Ascending aorta (tissue), 2 donors: ENCODE measurements around the gene CSNK1E. TPM values are rescaled to one million over a fixed set of nuclear protein-coding genes. Genes with fewer than 3 reads are reported as not detected.
A peak's percentile ranks its signal among the peaks of the same experiment; 100 is the strongest.

ENCODE experiments used
- DNase-seq, 2 donors: peaks; one replicate each; pipeline ENCODE4 v3.0.0-alpha.2; 2019; ENCODE audit warnings: low spot score in 2 of 2
- H3K27ac ChIP-seq, 2 donors: fragments of 200-600 bp; sonication (generic); one replicate each; pipeline ENCODE4 v1.5.1; 2016 to 2017; ENCODE audit warnings: mild to moderate bottlenecking in 1 of 2
- H3K27me3 ChIP-seq: fragments of 200-600 bp; sonication (generic); one replicate; pipeline ENCODE4 v1.5.1; 2017
- H3K36me3 ChIP-seq, 2 donors: fragments of 200-600 bp; sonication (generic); one replicate each; pipeline ENCODE4 v1.5.1; 2016
- H3K4me1 ChIP-seq, 2 donors: fragments of 200-600 bp; sonication (generic); one replicate each; pipeline ENCODE4 v1.5.1; 2016 to 2017; ENCODE audit warnings: mild to moderate bottlenecking in 1 of 2
- H3K4me3 ChIP-seq, 2 donors: fragments of 200-600 bp; sonication (generic); one replicate each; pipeline ENCODE4 v1.5.1; 2016 to 2017; ENCODE audit warnings: mild to moderate bottlenecking in 1 of 2
- H3K9me3 ChIP-seq, 2 donors: fragments of 200-600 bp; sonication (generic); one replicate each; pipeline ENCODE4 v1.5.1; 2016
- intact Hi-C: fragments of 100-400 bp; cut with DNase I; formaldehyde crosslinking; loops from one replicate; pipeline ENCODE4 v1.15.1; 2023
- total RNA-seq: library from RNA; depleted of rRNA; stranded (reverse); fragments of >200 nt; gene quantifications from one replicate; pipeline ENCODE4 v1.1.0, GENCODE V29; 2016
- TF ChIP-seq, protein P1 (sequence below), 3 experiments: fragments of 200-600 bp in 2 of 3; fragments of 450-650 bp in 1 of 3; sonication (generic) in 2 of 3; IDR thresholded peaks; one replicate each; pipeline ENCODE4 v1.5.1; 2016 to 2019; ENCODE audit warnings: antibody characterized with exemption in 3 of 3, mild to moderate bottlenecking in 1 of 3, moderate library complexity in 1 of 3

Gene CSNK1E
- total RNA-seq, 1 donor from 2014 or later = 185 TPM

DNA sequence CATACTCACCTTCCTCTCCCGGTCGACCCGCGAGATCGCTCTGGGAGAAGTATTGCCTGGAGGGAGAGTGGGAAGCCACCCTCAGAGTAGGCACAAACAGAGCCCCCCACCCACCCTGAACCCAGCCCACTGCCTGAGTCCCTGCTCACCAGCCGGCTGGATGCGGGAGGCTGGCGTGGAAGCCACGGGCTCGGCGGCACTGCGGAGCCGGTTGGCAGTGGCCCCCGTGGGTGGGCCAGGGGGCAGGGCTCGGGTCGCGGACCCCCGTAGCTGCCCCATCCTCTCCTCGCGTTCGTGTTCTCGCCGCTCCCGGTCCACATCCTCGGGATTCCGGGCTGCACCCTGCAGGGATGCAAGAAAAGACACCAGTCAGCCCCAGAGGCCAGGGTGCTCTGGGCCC lies 23.0 kb downstream of the CSNK1E start:
- TF ChIP-seq, protein P1, sequence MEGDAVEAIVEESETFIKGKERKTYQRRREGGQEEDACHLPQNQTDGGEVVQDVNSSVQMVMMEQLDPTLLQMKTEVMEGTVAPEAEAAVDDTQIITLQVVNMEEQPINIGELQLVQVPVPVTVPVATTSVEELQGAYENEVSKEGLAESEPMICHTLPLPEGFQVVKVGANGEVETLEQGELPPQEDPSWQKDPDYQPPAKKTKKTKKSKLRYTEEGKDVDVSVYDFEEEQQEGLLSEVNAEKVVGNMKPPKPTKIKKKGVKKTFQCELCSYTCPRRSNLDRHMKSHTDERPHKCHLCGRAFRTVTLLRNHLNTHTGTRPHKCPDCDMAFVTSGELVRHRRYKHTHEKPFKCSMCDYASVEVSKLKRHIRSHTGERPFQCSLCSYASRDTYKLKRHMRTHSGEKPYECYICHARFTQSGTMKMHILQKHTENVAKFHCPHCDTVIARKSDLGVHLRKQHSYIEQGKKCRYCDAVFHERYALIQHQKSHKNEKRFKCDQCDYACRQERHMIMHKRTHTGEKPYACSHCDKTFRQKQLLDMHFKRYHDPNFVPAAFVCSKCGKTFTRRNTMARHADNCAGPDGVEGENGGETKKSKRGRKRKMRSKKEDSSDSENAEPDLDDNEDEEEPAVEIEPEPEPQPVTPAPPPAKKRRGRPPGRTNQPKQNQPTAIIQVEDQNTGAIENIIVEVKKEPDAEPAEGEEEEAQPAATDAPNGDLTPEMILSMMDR (IDR thresholded peaks at IDR 0.05) = no peak
- no peak for DNase-seq
- H3K27ac ChIP-seq = peak overlapping the region; percentile 34 to 46
- H3K4me3 ChIP-seq = no peak overlapping the region
- intact Hi-C loops = no loop called here
- H3K9me3 ChIP-seq = no peaks in the 10 kb centered on the region
- peaks cover 80 to 86% of the 10 kb centered on the region in 2 donors for H3K36me3 ChIP-seq
- no peaks in the 10 kb centered on the region for H3K27me3 ChIP-seq
- H3K4me1 ChIP-seq = no peaks in the 10 kb centered on the region

DNA sequence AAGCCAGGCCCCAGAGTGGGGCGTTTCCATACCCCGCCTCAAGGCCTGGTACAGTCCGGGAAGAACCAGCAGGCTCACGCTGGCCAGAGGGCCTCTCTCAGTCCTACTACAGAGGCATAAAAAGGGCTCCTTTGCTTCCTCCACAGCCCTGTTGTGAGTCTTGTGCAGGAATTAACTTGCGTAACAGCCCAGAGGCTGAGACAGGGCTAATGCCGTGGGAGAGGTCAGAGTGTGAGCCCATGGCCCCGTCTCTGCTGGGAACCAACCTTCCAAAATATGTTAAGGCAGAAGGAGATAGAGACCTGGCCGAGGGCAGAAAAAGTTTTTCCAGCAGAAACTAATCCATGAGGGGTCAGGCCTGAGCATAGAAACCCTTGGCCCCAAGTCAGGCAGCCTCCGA lies 24.5 kb downstream of the CSNK1E start:
- TF ChIP-seq, protein P1 (IDR thresholded peaks at IDR 0.05) = no peak
- peaks cover 69 to 77% of the 10 kb centered on the region in 2 donors for H3K36me3 ChIP-seq
- peak overlapping the region; percentile 36 to 40 for H3K27ac ChIP-seq

DNA sequence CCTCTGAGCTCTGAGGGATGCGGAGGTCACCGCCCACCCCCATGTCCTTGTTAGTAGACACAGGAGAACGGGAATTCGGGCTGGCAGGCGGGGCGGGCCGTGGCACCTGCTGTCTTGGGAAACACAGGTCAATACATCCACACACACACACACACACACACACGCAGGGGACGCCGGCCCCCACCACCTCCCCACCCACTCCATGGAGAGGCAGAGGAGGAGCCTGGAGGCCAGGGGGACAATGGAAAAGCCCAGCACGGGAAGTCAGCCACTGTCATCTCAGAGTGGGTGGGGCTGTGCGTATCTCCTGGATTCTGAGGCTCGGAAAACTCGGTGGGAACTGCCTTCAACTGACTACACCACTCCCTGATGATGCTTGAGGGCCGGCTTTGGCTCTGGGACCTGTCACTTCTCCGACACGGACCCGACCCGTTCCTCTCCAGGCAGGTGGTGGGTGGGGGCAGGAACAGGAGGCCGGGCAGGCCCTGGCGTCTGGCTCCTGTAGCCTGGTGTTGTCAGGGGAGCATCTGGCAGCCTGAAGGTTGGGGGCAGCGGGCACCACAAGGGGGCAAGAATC lies 25.9 kb downstream of the CSNK1E start:
- peak overlapping the region in 1 of 2 donors; percentile 18 for H3K27ac ChIP-seq
- DNase-seq = no peak
- H3K4me1 ChIP-seq = no peaks in the 10 kb centered on the region
- intact Hi-C loops = no loop called here
- H3K27me3 ChIP-seq = no peaks in the 10 kb centered on the region
- TF ChIP-seq, protein P1 (IDR thresholded peaks at IDR 0.05) = no peak
- H3K4me3 ChIP-seq = no peak overlapping the region
- H3K9me3 ChIP-seq = no peaks in the 10 kb centered on the region
- H3K36me3 ChIP-seq = peaks cover 55 to 67% of the 10 kb centered on the region in 2 donors

More for the DNA sequence above, 24.5 kb downstream of the CSNK1E start:
- no peaks in the 10 kb centered on the region for H3K27me3 ChIP-seq
- intact Hi-C loops = no loop called here
- H3K4me3 ChIP-seq = no peak overlapping the region
- H3K9me3 ChIP-seq = no peaks in the 10 kb centered on the region
- DNase-seq = no peak
- H3K4me1 ChIP-seq = no peaks in the 10 kb centered on the region

DNA sequence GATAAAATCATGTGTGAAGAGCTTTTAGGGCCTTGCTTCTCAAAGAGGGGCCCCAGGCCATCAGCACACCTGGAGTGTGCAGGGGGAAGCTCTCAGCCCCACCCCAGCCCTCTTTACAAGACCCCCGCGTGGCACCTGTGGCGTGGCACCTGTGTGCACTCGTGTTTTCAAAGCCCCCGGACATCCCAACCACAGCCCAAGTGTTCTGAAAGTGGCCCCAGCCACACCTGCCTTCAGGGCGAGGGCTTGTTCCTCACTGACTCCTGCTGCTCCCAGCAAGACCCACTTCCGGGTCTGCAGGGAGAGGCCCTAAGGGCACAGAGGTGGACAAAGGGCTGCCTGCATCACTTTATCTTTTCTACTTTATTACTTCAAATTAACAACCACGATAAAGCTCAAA lies 26.9 kb downstream of the CSNK1E start:
- Histone ChIP-seq H3K36me3 (peaks cover 46 to 57% of the 10 kb centered on the region in 2 donors), H3K27me3 (no peaks in the 10 kb centered on the region), H3K4me1 (no peaks in the 10 kb centered on the region), H3K4me3 (no peak overlapping the region), H3K27ac (peak overlapping the region in 1 of 2 donors; percentile 12), H3K9me3 (no peaks in the 10 kb centered on the region)
- TF ChIP-seq, protein P1 (IDR thresholded peaks at IDR 0.05) = no peak
- intact Hi-C loops = no loop called here
- DNase-seq = no peak

DNA sequence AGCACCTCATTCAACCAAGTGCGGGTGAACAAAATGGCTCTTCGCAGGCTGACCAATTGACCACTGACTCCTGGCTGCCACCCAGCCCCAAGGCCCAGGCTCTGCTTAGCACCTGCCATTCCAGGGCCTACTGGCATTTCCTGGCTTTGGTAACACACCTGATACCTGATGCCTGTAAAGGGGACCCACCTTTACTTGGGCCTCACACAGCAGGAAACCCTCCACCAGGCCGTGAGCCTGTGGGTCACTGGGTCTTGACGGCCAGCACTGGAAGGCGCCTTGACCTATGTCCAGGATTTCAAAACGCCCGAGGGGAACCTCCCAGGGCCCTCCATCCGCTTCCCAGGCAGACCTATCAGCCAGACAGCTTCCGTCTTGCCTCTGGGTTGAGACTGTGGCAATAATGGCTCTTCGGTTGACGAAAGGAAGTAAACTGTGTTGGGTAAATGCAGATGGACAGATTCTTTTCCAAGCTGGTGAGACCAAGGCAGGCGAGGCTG lies 27.6 kb downstream of the CSNK1E start:
- DNase-seq = no peak
- peaks cover 39 to 50% of the 10 kb centered on the region in 2 donors for H3K36me3 ChIP-seq
- H3K4me3 ChIP-seq = no peak overlapping the region
- H3K4me1 ChIP-seq = peaks cover 0 to 3% of the 10 kb centered on the region in 2 donors
- TF ChIP-seq, protein P1 (IDR thresholded peaks at IDR 0.05) = no peak
- H3K27ac ChIP-seq = peak overlapping the region in 1 of 2 donors; percentile 12
- H3K9me3 ChIP-seq = no peaks in the 10 kb centered on the region
- H3K27me3 ChIP-seq = no peaks in the 10 kb centered on the region
- intact Hi-C loops = no loop called here
